H1 (cell line): ENCODE data around the gene PXMP4. TPM values are rescaled to one million over a fixed set of nuclear protein-coding genes. Genes with fewer than 3 reads are reported as not detected.

Experiments
- CTCF ChIA-PET: fragments of 300-600 bp; sonication (Branson Sonifier 250); formaldehyde crosslinking; loops from one replicate; lab custom pipeline; 2021; ENCODE audit not compliant: partially characterized antibody; lab: Charles Lee
- POLR2A ChIA-PET: fragments of 300-600 bp; sonication (Branson Sonifier 250); formaldehyde crosslinking; loops from one replicate; lab custom pipeline; 2021; ENCODE audit warnings: inconsistent platforms; ENCODE audit not compliant: partially characterized antibody; lab: Charles Lee
- DNase-seq, 2 experiments: peaks; one replicate each; pipeline versions ENCODE4 v3.0.0 to v3.0.0-alpha.2; 2010 to 2022; ENCODE audit warnings: low spot score in 2 of 2, low read depth in 1 of 2, mixed read lengths in 1 of 2
- FAIRE-seq: peaks from 2 replicates; lab custom pipeline; 2011; peaks lifted over from hg19 to GRCh38; lab: Jason Lieb, UNC
- H2AFZ ChIP-seq: 2 replicates; pipeline ENCODE4 v1.8.1; 2012; ENCODE audit warnings: low read length, inconsistent platforms
- H2AK5ac ChIP-seq: 2 replicates; pipeline ENCODE4 v1.6.1; 2013; ENCODE audit warnings: low read depth, low read length
- H2BK120ac ChIP-seq: replicated peaks from 2 replicates; pipeline ENCODE3; 2013; ENCODE audit warnings: low read depth, low read length, inconsistent platforms
- H2BK12ac ChIP-seq: 2 replicates; pipeline ENCODE4 v1.6.1; 2013; ENCODE audit warnings: low read depth, low read length
- H2BK15ac ChIP-seq: 2 replicates; pipeline ENCODE4 v1.6.1; 2013; ENCODE audit warnings: low read length
- H2BK20ac ChIP-seq: 2 replicates; pipeline ENCODE4 v1.6.1; 2013; ENCODE audit warnings: low read length
- H2BK5ac ChIP-seq: 2 replicates; pipeline ENCODE4 v1.6.1; 2013; ENCODE audit warnings: low read depth, low read length
- H3K14ac ChIP-seq: 2 replicates; pipeline ENCODE4 v1.6.1; 2013; ENCODE audit warnings: inconsistent platforms; ENCODE audit not compliant: insufficient read length
- H3K18ac ChIP-seq: 2 replicates; pipeline ENCODE4 v1.6.1; 2013; ENCODE audit warnings: low read length; ENCODE audit errors: extremely low read depth
- H3K23ac ChIP-seq: 2 replicates; pipeline ENCODE4 v1.6.1; 2013; ENCODE audit warnings: inconsistent platforms; ENCODE audit not compliant: insufficient read length
- H3K23me2 ChIP-seq: 2 replicates; pipeline ENCODE4 v1.6.1; 2013; ENCODE audit warnings: low read depth, low read length
- H3K27ac ChIP-seq: 2 replicates; pipeline ENCODE4 v1.6.1; 2011; ENCODE audit warnings: low read depth, low read length, inconsistent platforms
- H3K27me3 ChIP-seq, 4 experiments: replicated peaks in 1 of 4; 1 replicate in 1 of 4; 2 replicates in 3 of 4; pipeline versions ENCODE4 v1.6.1 to v1.8.1; 2011 to 2013; ENCODE audit warnings: low read length in 3 of 4, mild to moderate bottlenecking in 3 of 4, inconsistent platforms in 2 of 4, mixed read lengths in 2 of 4, moderate library complexity in 1 of 4; ENCODE audit not compliant: control insufficient read depth in 3 of 4, insufficient read depth in 3 of 4; ENCODE audit errors: extremely low read depth in 1 of 4
- H3K36me3 ChIP-seq, 4 experiments: 2 replicates each; pipeline versions ENCODE4 v1.6.1 to v1.8.1; 2011 to 2013; ENCODE audit warnings: mild to moderate bottlenecking in 4 of 4, low read length in 3 of 4, moderate library complexity in 2 of 4, control low read depth in 1 of 4, inconsistent platforms in 1 of 4; ENCODE audit not compliant: insufficient read depth in 4 of 4, control insufficient read depth in 2 of 4
- H3K4ac ChIP-seq: replicated peaks from 2 replicates; pipeline ENCODE3; 2013; ENCODE audit warnings: low read length, low read depth, mixed read lengths, inconsistent platforms; ENCODE audit not compliant: insufficient read length
- H3K4me1 ChIP-seq, 4 experiments: replicated peaks in 1 of 4; 1 replicate in 1 of 4; 2 replicates in 3 of 4; pipeline versions ENCODE4 v1.6.1 to v1.8.1; 2011 to 2013; ENCODE audit warnings: low read length in 3 of 4, inconsistent platforms in 2 of 4, mixed read lengths in 1 of 4; ENCODE audit not compliant: insufficient read depth in 4 of 4, control insufficient read depth in 3 of 4
- H3K4me2 ChIP-seq, 2 experiments: 2 replicates each; pipeline versions ENCODE4 v1.6.1 to v1.8.1; 2011 to 2013; ENCODE audit warnings: low read depth in 2 of 2, low read length in 2 of 2, control low read depth in 1 of 2, inconsistent platforms in 1 of 2, mild to moderate bottlenecking in 1 of 2; ENCODE audit not compliant: insufficient read depth in 1 of 2
- H3K4me3 ChIP-seq, 4 experiments: fragments of 200-600, 300-600 bp in 1 of 4; sonication (generic), shearing (Covaris generic), sonication (Bioruptor Twin) in 1 of 4; 2 replicates each; pipeline versions ENCODE4 v1.5.1 to v1.8.1; 2011 to 2016; ENCODE audit warnings: low read length in 4 of 4, low read depth in 3 of 4, control low read depth in 2 of 4, inconsistent platforms in 2 of 4, mild to moderate bottlenecking in 2 of 4, mixed read lengths in 1 of 4, moderate library complexity in 1 of 4; ENCODE audit not compliant: insufficient read depth in 2 of 4; ENCODE audit errors: extremely low read depth in 1 of 4
- H3K56ac ChIP-seq: replicated peaks from 2 replicates; pipeline ENCODE3; 2013; ENCODE audit warnings: low read depth, mild to moderate bottlenecking, mixed read lengths, low read length, inconsistent platforms; ENCODE audit not compliant: insufficient read length
- H3K79me1 ChIP-seq: 2 replicates; pipeline ENCODE4 v1.6.1; 2013; ENCODE audit warnings: low read depth, low read length, control low read depth
- H3K79me2 ChIP-seq, 2 experiments: 2 replicates each; pipeline versions ENCODE4 v1.6.1 to v1.8.1; 2012 to 2013; ENCODE audit warnings: low read length in 2 of 2, mild to moderate bottlenecking in 2 of 2, inconsistent platforms in 1 of 2; ENCODE audit not compliant: insufficient read depth in 2 of 2, control insufficient read depth in 1 of 2
- H3K9ac ChIP-seq, 4 experiments: replicated peaks in 1 of 4; 1 replicate in 1 of 4; 2 replicates in 3 of 4; pipeline versions ENCODE4 v1.6.1 to v1.8.1; 2011 to 2013; ENCODE audit warnings: low read depth in 3 of 4, low read length in 3 of 4, control low read depth in 2 of 4, mild to moderate bottlenecking in 2 of 4, moderate library complexity in 2 of 4, inconsistent platforms in 1 of 4; ENCODE audit errors: extremely low read depth in 1 of 4
- H3K9me3 ChIP-seq, 2 experiments: 2 replicates each; pipeline versions ENCODE4 v1.6.1 to v1.8.1; 2012 to 2013; ENCODE audit warnings: mild to moderate bottlenecking in 2 of 2, moderate library complexity in 2 of 2, control low read depth in 1 of 2, inconsistent platforms in 1 of 2, low read depth in 1 of 2, low read length in 1 of 2, mixed read lengths in 1 of 2; ENCODE audit not compliant: insufficient read depth in 2 of 2
- H4K20me1 ChIP-seq, 2 experiments: replicated peaks in 1 of 2; 2 replicates each; pipeline versions ENCODE3 to v1.8.1; 2011 to 2013; ENCODE audit warnings: inconsistent platforms in 2 of 2, low read length in 2 of 2, mild to moderate bottlenecking in 1 of 2; ENCODE audit not compliant: insufficient read depth in 2 of 2, control insufficient read depth in 1 of 2
- H4K5ac ChIP-seq: 2 replicates; pipeline ENCODE4 v1.6.1; 2013; ENCODE audit warnings: low read length, low read depth, mixed read lengths, inconsistent platforms; ENCODE audit not compliant: insufficient read length
- H4K8ac ChIP-seq: 2 replicates; pipeline ENCODE4 v1.8.0; 2013; ENCODE audit warnings: mild to moderate bottlenecking, moderate library complexity, low read length, inconsistent platforms; ENCODE audit not compliant: insufficient read depth; ENCODE audit errors: extremely low read depth
- H4K91ac ChIP-seq: replicated peaks from 2 replicates; pipeline ENCODE3; 2013; ENCODE audit warnings: low read length, mixed read lengths, inconsistent platforms; ENCODE audit not compliant: insufficient read length
- ASH2L ChIP-seq: fragments of 200-600, 300-600 bp; sonication (generic); IDR thresholded peaks from one replicate; pipeline ENCODE4 v1.7.1; 2017; ENCODE audit warnings: low read length
- CBX8 ChIP-seq: fragments of 300-800, 300-1000 bp; sonication (generic); IDR thresholded peaks from 2 replicates; pipeline ENCODE4 v1.7.1; 2016; ENCODE audit warnings: low read depth, low read length, borderline replicate concordance
- CHD2 ChIP-seq: IDR thresholded peaks from 2 replicates; pipeline ENCODE4 v1.6.1; 2012; ENCODE audit warnings: low read length, improper control_type of control experiment
- EP300 ChIP-seq, 2 experiments: IDR thresholded peaks; 1 replicate in 1 of 2; 2 replicates in 1 of 2; pipeline ENCODE4 v1.6.1; 2011 to 2012; ENCODE audit warnings: low read depth in 2 of 2, low read length in 2 of 2, mild to moderate bottlenecking in 2 of 2, borderline replicate concordance in 1 of 2, inconsistent platforms in 1 of 2, moderate library complexity in 1 of 2
- GABPA ChIP-seq: IDR thresholded peaks from 2 replicates; pipeline ENCODE4 v1.6.1; 2011; ENCODE audit warnings: mild to moderate bottlenecking, low read length, moderate library complexity, borderline replicate concordance; ENCODE audit not compliant: insufficient read depth
- KDM1A ChIP-seq: fragments of 200-600, 300-600 bp; sonication (generic); IDR thresholded peaks from 2 replicates; pipeline ENCODE4 v1.7.1; 2016; ENCODE audit warnings: mild to moderate bottlenecking, low read length, borderline replicate concordance
- RBBP5 ChIP-seq: IDR thresholded peaks from 2 replicates; pipeline ENCODE4 v1.7.1; 2012; ENCODE audit warnings: low read depth, mild to moderate bottlenecking, inconsistent platforms, low read length, moderate library complexity, borderline replicate concordance
- SIRT6 ChIP-seq: IDR thresholded peaks from one replicate; pipeline ENCODE4 v1.7.1; 2012; ENCODE audit warnings: low read length, inconsistent platforms
- SRF ChIP-seq: IDR thresholded peaks from 2 replicates; pipeline ENCODE4 v1.6.1; 2011; ENCODE audit warnings: mild to moderate bottlenecking, low read depth, low read length, moderate library complexity
- TBP ChIP-seq: IDR thresholded peaks from 2 replicates; pipeline ENCODE4 v1.6.1; 2011; ENCODE audit warnings: low read depth, low read length, improper control_type of control experiment
- TEAD4 ChIP-seq: IDR thresholded peaks from 2 replicates; pipeline ENCODE4 v1.6.1; 2012; ENCODE audit warnings: low read depth, low read length, inconsistent platforms, mixed read lengths
- WGBS, 2 experiments: shearing (Covaris generic) in 1 of 2; methylation state at CpG; one replicate each; pipeline versions ENCODE4 v1.1.6 to v1.1.7; 2013 to 2015; ENCODE audit warnings: low lambda C conversion rate in 2 of 2, mixed read lengths in 2 of 2, inconsistent platforms in 1 of 2, low coverage in 1 of 2, missing lambda C conversion rate in 1 of 2; ENCODE audit not compliant: insufficient replicate concordance in 2 of 2, insufficient coverage in 1 of 2, insufficient read length in 1 of 2; ENCODE audit errors: extremely low coverage in 1 of 2, missing lambda C conversion rate in 1 of 2; 5-methylcytosine and 5-hydroxymethylcytosine counted together
- polyA plus RNA-seq, 7 experiments: library from polyadenylated mRNA; depleted of rRNA in 3 of 7; stranded (reverse) in 5 of 7; unstranded in 2 of 7; fragments of >200 nt in 5 of 7; fragments of 200-250 nt in 2 of 7; gene quantifications; 1 replicate in 5 of 7; 2 replicates in 1 of 7; 4 replicates in 1 of 7; pipeline versions ENCODE4 v1.2.1 to v1.2.3, GENCODE V29; 2011 to 2013; ENCODE audit warnings: missing spikeins in 2 of 7, mixed read lengths in 2 of 7
- total RNA-seq: library from RNA; stranded (reverse); fragmentation: NEBNext Ultra II Directional; extraction: Animal tissue kit (Norgen Biotek cat#: 25700); gene quantifications from 2 replicates; pipeline ENCODE4 v1.2.1, GENCODE V29; 2021
- TF ChIP-seq, protein P1 (sequence below): IDR thresholded peaks from 2 replicates; pipeline ENCODE4 v1.6.1; 2011; ENCODE audit warnings: low read depth, mild to moderate bottlenecking, low read length; ENCODE audit not compliant: insufficient read depth

Gene PXMP4
- total and polyA plus RNA-seq, 2 of the 8 experiments (the other 6 are each of a cell fraction or from before 2014, with no cell fraction given), result 3.3 to 3.4 TPM

DNA sequence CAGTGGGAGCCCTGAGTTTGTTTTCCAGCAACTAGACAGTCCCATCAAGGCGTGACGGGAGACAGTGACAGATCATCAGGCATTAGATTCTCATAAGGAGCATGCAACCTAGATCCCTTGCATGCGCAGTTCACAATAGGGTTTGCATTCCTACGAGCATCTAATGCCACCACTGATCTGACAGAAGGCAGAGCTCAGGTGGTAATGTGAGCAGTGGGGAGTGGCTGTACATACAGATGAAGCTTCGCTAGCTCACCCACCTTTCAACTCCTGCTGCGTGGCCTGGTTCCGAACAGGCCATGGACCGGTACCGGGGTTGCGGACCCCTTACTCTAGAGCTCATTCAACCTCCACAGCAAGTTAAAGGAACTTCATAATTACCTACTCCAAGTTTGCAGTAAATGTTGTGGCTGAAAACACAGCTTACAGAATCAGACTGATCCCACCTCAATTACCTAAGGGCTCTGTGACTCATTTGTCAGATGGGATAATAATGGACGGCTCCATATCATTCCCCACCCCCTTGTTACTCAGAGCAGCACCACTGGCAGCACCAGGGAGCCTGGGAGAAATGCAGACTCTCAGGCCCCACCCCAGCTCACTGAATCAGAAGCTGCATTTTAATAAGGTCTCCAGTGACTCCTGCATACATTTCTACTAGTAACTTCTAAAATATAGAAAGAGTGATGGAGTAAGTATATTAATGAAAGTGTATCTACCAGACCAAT, 15.7 kb downstream of the PXMP4 start:
- no peak overlapping the region for H2BK5ac ChIP-seq
- no peaks in the 10 kb centered on the region for H3K79me1 ChIP-seq
- H3K18ac ChIP-seq, result no peak overlapping the region
- H3K79me2 ChIP-seq, result no peaks in the 10 kb centered on the region
- no peak overlapping the region for H3K27ac ChIP-seq
- no peak overlapping the region for H3K56ac ChIP-seq
- peaks cover 0 to 4% (median 0%) of the 10 kb centered on the region in 4 experiments; a peak in 1 of 7 replicates for H3K4me1 ChIP-seq
- no peak overlapping the region for H4K8ac ChIP-seq
- H4K20me1 ChIP-seq, result no peaks in the 10 kb centered on the region
- H3K36me3 ChIP-seq, result no peaks in the 10 kb centered on the region; a peak in 1 of 8 replicates
- DNase-seq (no peak), FAIRE-seq (no peak)
- no peak overlapping the region for H2BK15ac ChIP-seq
- H3K23me2 ChIP-seq, result no peaks in the 10 kb centered on the region
- no peak overlapping the region for H4K91ac ChIP-seq
- no peak overlapping the region for H2BK120ac ChIP-seq
- no peak overlapping the region for H3K4me3 ChIP-seq
- no peak overlapping the region for H3K23ac ChIP-seq
- no peak overlapping the region for H3K9ac ChIP-seq
- no peak overlapping the region for H4K5ac ChIP-seq
- H2BK12ac ChIP-seq, result no peak overlapping the region
- no peak overlapping the region for H2AK5ac ChIP-seq
- peaks cover 5 to 22% of the 10 kb centered on the region in 2 experiments; a peak in 2 of 4 replicates for H3K9me3 ChIP-seq
- H2AFZ ChIP-seq, result no peak overlapping the region
- ChIA-PET POLR2A (interaction anchor here (0.8 to 1.7 kb wide), 3 partner anchors 11 to 23 kb away, joined by 3 read pairs; no protein-coding TSS in a partner anchor), CTCF (no interaction called here)
- H3K14ac ChIP-seq, result no peak overlapping the region
- H2BK20ac ChIP-seq, result no peak overlapping the region
- H3K27me3 ChIP-seq, result no peaks in the 10 kb centered on the region; a peak in 1 of 7 replicates
- no peak overlapping the region for H3K4ac ChIP-seq
- 94% methylated on average over 11 of the region's 11 CpGs; no CpG with 5 or more reads in 1 of the 2 experiments for WGBS, 2 experiments
- H3K4me2 ChIP-seq, result no peak overlapping the region
- TF ChIP-seq RBBP5, result no peak
- no peak for TF ChIP-seq ASH2L
- TF ChIP-seq CHD2, result no peak
- no peak for TF ChIP-seq GABPA
- no peak for TF ChIP-seq TEAD4
- no peak for TF ChIP-seq SIRT6
- no peak for TF ChIP-seq CBX8
- TF ChIP-seq KDM1A, result no peak
- no peak for TF ChIP-seq EP300 (IDR thresholded peaks at IDR 0.05; ENCODE audit: borderline replicate concordance in 1 of 2, low read depth in 2 of 2, low read length in 2 of 2)
- TF ChIP-seq, protein P1, sequence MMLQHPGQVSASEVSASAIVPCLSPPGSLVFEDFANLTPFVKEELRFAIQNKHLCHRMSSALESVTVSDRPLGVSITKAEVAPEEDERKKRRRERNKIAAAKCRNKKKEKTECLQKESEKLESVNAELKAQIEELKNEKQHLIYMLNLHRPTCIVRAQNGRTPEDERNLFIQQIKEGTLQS, result no peak
- TF ChIP-seq SRF, result no peak
- no peak for TF ChIP-seq TBP
